H9 (cell line): ENCODE data around the gene PRKCZ. TPM values are rescaled to one million over a fixed set of nuclear protein-coding genes. Genes with fewer than 3 reads are reported as not detected.
A peak's percentile ranks its signal among the peaks of the same experiment; 100 is the strongest.

Source experiments
- DNase-seq: peaks from one replicate; pipeline ENCODE4 v3.0.0-alpha.2; 2017
- H2AFZ ChIP-seq: one replicate; pipeline ENCODE4 v1.6.1; 2013; ENCODE audit warnings: mild to moderate bottlenecking, low read length, control low read depth, moderate library complexity
- H2AK5ac ChIP-seq: 2 replicates; pipeline ENCODE4 v1.6.1; 2013; ENCODE audit warnings: low read length, control low read depth, mixed read lengths; ENCODE audit not compliant: insufficient read length
- H2BK120ac ChIP-seq: one replicate; pipeline ENCODE4 v1.6.1; 2013; ENCODE audit warnings: low read depth, mild to moderate bottlenecking, low read length, control low read depth, inconsistent platforms; ENCODE audit not compliant: poor library complexity, severe bottlenecking
- H2BK12ac ChIP-seq: 2 replicates; pipeline ENCODE4 v1.6.1; 2013; ENCODE audit warnings: low read length, control low read depth, mixed read lengths, low read depth; ENCODE audit not compliant: insufficient read length
- H2BK15ac ChIP-seq: 2 replicates; pipeline ENCODE4 v1.6.1; 2013; ENCODE audit warnings: low read depth, low read length, control low read depth
- H2BK20ac ChIP-seq: one replicate; pipeline ENCODE4 v1.6.1; 2013; ENCODE audit warnings: low read depth, mild to moderate bottlenecking, low read length, control low read depth, inconsistent platforms; ENCODE audit not compliant: poor library complexity, severe bottlenecking
- H2BK5ac ChIP-seq: 2 replicates; pipeline ENCODE4 v1.6.1; 2013; ENCODE audit warnings: low read length, control low read depth, mixed read lengths; ENCODE audit not compliant: insufficient read length
- H3K14ac ChIP-seq: 2 replicates; pipeline ENCODE4 v1.6.1; 2013; ENCODE audit warnings: low read length, control low read depth; ENCODE audit not compliant: insufficient read depth
- H3K18ac ChIP-seq: 2 replicates; pipeline ENCODE4 v1.6.1; 2013; ENCODE audit warnings: low read depth, mild to moderate bottlenecking, mixed read lengths, low read length, control low read depth; ENCODE audit not compliant: insufficient read length
- H3K23ac ChIP-seq: 2 replicates; pipeline ENCODE4 v1.6.1; 2013; ENCODE audit warnings: low read length, control low read depth, mixed read lengths, low read depth; ENCODE audit not compliant: insufficient read length
- H3K23me2 ChIP-seq: 2 replicates; pipeline ENCODE4 v1.6.1; 2013; ENCODE audit warnings: low read depth, mild to moderate bottlenecking, mixed read lengths, low read length, control low read depth; ENCODE audit not compliant: insufficient read length, poor library complexity, severe bottlenecking
- H3K27ac ChIP-seq: 2 replicates; pipeline ENCODE4 v1.5.1; 2013; ENCODE audit warnings: low read length, control low read depth, mixed read lengths, low read depth; ENCODE audit not compliant: insufficient read length
- H3K27me3 ChIP-seq: 2 replicates; pipeline ENCODE4 v1.6.1; 2013; ENCODE audit warnings: low read length, control low read depth, inconsistent platforms; ENCODE audit not compliant: insufficient read depth
- H3K4ac ChIP-seq: 2 replicates; pipeline ENCODE4 v1.6.1; 2013; ENCODE audit warnings: low read depth, mild to moderate bottlenecking, control low read depth, inconsistent platforms, low read length, moderate library complexity
- H3K4me1 ChIP-seq: 2 replicates; pipeline ENCODE4 v1.6.1; 2013; ENCODE audit warnings: low read length, control low read depth, inconsistent platforms; ENCODE audit not compliant: insufficient read depth
- H3K4me2 ChIP-seq: 2 replicates; pipeline ENCODE4 v1.6.1; 2013; ENCODE audit warnings: low read length, control low read depth, mixed read lengths; ENCODE audit not compliant: insufficient read length, insufficient read depth
- H3K56ac ChIP-seq: 2 replicates; pipeline ENCODE4 v1.6.1; 2013; ENCODE audit warnings: low read depth, mild to moderate bottlenecking, mixed read lengths, low read length, control low read depth; ENCODE audit not compliant: insufficient read length
- H3K79me1 ChIP-seq: 2 replicates; pipeline ENCODE4 v1.6.1; 2013; ENCODE audit warnings: low read depth, mild to moderate bottlenecking, moderate library complexity, low read length, control low read depth, inconsistent platforms; ENCODE audit not compliant: insufficient read depth, poor library complexity, severe bottlenecking
- H3K79me2 ChIP-seq: 2 replicates; pipeline ENCODE4 v1.6.1; 2013; ENCODE audit warnings: low read length, control low read depth, inconsistent platforms; ENCODE audit not compliant: insufficient read depth
- H3K9ac ChIP-seq: 2 replicates; pipeline ENCODE4 v1.6.1; 2013; ENCODE audit warnings: low read length, control low read depth, mixed read lengths; ENCODE audit not compliant: insufficient read length; ENCODE audit errors: extremely low read depth
- H3K9me3 ChIP-seq: one replicate; pipeline ENCODE4 v1.6.1; 2013; ENCODE audit warnings: low read depth, low read length, inconsistent platforms; ENCODE audit not compliant: control insufficient read depth
- H3T11ph ChIP-seq: one replicate; pipeline ENCODE4 v1.6.1; 2013; ENCODE audit warnings: mild to moderate bottlenecking, low read length, control low read depth, inconsistent platforms
- H4K20me1 ChIP-seq: one replicate; pipeline ENCODE4 v1.6.1; 2013; ENCODE audit not compliant: control insufficient read depth, insufficient read length, insufficient read depth
- H4K5ac ChIP-seq: 2 replicates; pipeline ENCODE4 v1.6.1; 2013; ENCODE audit warnings: low read depth, mild to moderate bottlenecking, mixed read lengths, low read length, control low read depth; ENCODE audit not compliant: insufficient read length
- H4K8ac ChIP-seq: replicated peaks from 2 replicates; pipeline ENCODE4 v1.6.1; 2013; ENCODE audit warnings: low read length, control low read depth, mixed read lengths, low read depth; ENCODE audit not compliant: insufficient read length
- H4K91ac ChIP-seq: 2 replicates; pipeline ENCODE4 v1.6.1; 2013; ENCODE audit warnings: low read depth, mild to moderate bottlenecking, moderate library complexity, mixed read lengths, low read length, control low read depth; ENCODE audit not compliant: insufficient read length
- H3K27ac Mint-ChIP-seq, 3 experiments: 2 replicates in 2 of 3; 3 replicates in 1 of 3; pipeline ENCODE4 v1.8.0; 2020 to 2021; ENCODE audit warnings: mixed read lengths in 3 of 3, mild to moderate bottlenecking in 1 of 3, moderate library complexity in 1 of 3
- H3K27me3 Mint-ChIP-seq: 2 replicates; pipeline ENCODE4 v1.8.0; 2021; ENCODE audit warnings: low read depth, mild to moderate bottlenecking, moderate library complexity, mixed read lengths
- H3K36me3 Mint-ChIP-seq, 3 experiments: 2 replicates in 2 of 3; 3 replicates in 1 of 3; pipeline ENCODE4 v1.8.0; 2020 to 2021; ENCODE audit warnings: low read depth in 3 of 3, mixed read lengths in 3 of 3; ENCODE audit not compliant: insufficient read depth in 1 of 3
- H3K4me1 Mint-ChIP-seq, 2 experiments: 2 replicates each; pipeline ENCODE4 v1.8.0; 2020; ENCODE audit warnings: mixed read lengths in 2 of 2
- H3K4me3 Mint-ChIP-seq, 2 experiments: 2 replicates in 1 of 2; 3 replicates in 1 of 2; pipeline ENCODE4 v1.8.0; 2020 to 2021; ENCODE audit warnings: mild to moderate bottlenecking in 2 of 2, mixed read lengths in 2 of 2, moderate library complexity in 1 of 2
- H3K9me3 Mint-ChIP-seq, 2 experiments: 2 replicates in 1 of 2; 3 replicates in 1 of 2; pipeline ENCODE4 v1.8.0; 2020; ENCODE audit warnings: mild to moderate bottlenecking in 2 of 2, mixed read lengths in 2 of 2, moderate library complexity in 1 of 2
- CTCF ChIP-seq: fragments of 200-600 bp; sonication (generic); conservative IDR thresholded peaks from 3 replicates; pipeline ENCODE4 v1.8.0; 2021; ENCODE audit warnings: antibody characterized with exemption, mild to moderate bottlenecking
- WGBS: extraction: QIAGEN DNeasy Blood & Tissue Kit; methylation state at CpG from one replicate; pipeline ENCODE4 v1.1.7; 2013; ENCODE audit warnings: missing lambda C conversion rate, low lambda C conversion rate, mixed read lengths; ENCODE audit not compliant: insufficient read length; ENCODE audit errors: extremely low coverage; 5-methylcytosine and 5-hydroxymethylcytosine counted together
- total RNA-seq: library from RNA; stranded (reverse); gene quantifications from 2 replicates; pipeline ENCODE4 v1.2.1, GENCODE V29; 2021

Gene PRKCZ
- total RNA-seq, 1 experiment from 2014 or later, result 48.4 TPM

- H4K8ac ChIP-seq, result no peak overlapping the region
- H2BK5ac ChIP-seq, result no peak overlapping the region
- H3K27ac ChIP-seq, result no peak overlapping the region
- no peak overlapping the region for H3T11ph ChIP-seq
- H3K4me1 ChIP-seq, result no peaks in the 10 kb centered on the region
- no peak overlapping the region for H2AK5ac ChIP-seq
- WGBS, result no CpG with 5 or more reads among the region's 13 CpGs
- no peak overlapping the region for H2BK120ac ChIP-seq
- no peak overlapping the region for H3K4ac ChIP-seq
- H2BK15ac ChIP-seq, result no peak overlapping the region
- H4K91ac ChIP-seq, result no peak overlapping the region
- H3K27me3 ChIP-seq, result no peaks in the 10 kb centered on the region
- H3K4me2 ChIP-seq, result no peak overlapping the region
- no peak overlapping the region for H3K4me3 Mint-ChIP-seq
- H3K79me2 ChIP-seq, result no peaks in the 10 kb centered on the region
- H3K36me3 Mint-ChIP-seq, result peaks cover 23 to 53% (median 50%) of the 10 kb centered on the region in 3 experiments; a peak in 6 of 7 replicates
- H3K14ac ChIP-seq, result no peak overlapping the region
- peaks cover 0 to 2% of the 10 kb centered on the region in 2 experiments; a peak in 1 of 4 replicates for H3K4me1 Mint-ChIP-seq
- H3K27ac Mint-ChIP-seq, result peak overlapping the region; percentile 12 to 57 (median 31); a peak in 3 of 7 replicates
- peaks cover 1% of the 10 kb centered on the region; the same call in 1 of the 2 replicates for H3K27me3 Mint-ChIP-seq
- no peak overlapping the region for H3K56ac ChIP-seq
- no peak overlapping the region for H2BK12ac ChIP-seq
- H4K5ac ChIP-seq, result no peak overlapping the region
- no peak for DNase-seq
- H3K79me1 ChIP-seq, result no peaks in the 10 kb centered on the region
- no peak overlapping the region for H3K9ac ChIP-seq
- H3K23ac ChIP-seq, result no peak overlapping the region
- H3K9me3 Mint-ChIP-seq, result no peaks in the 10 kb centered on the region
- no peak overlapping the region for H2BK20ac ChIP-seq
- no peaks in the 10 kb centered on the region for H3K23me2 ChIP-seq
- no peak overlapping the region for H3K18ac ChIP-seq
- H4K20me1 ChIP-seq, result no peaks in the 10 kb centered on the region
- no peak for TF ChIP-seq CTCF
- H3K9me3 ChIP-seq, result no peaks in the 10 kb centered on the region
- H2AFZ ChIP-seq, result no peak overlapping the region
Measured at GRCh38 chr1:2182376-2182775, 132.2 kb downstream of the PRKCZ start.
